Breast epithelium (tissue), 3 donors: ENCODE measurements around the gene CPA3.

Experiments
- CTCF ChIP-seq, 3 donors: fragments of 450-650 bp; IDR thresholded peaks; one replicate each; pipeline ENCODE4 v1.5.1; 2016 to 2017; ENCODE audit warnings: antibody characterized with exemption in 3 of 3, mild to moderate bottlenecking in 3 of 3, moderate library complexity in 3 of 3
- POLR2A ChIP-seq: fragments of 450-650 bp; IDR thresholded peaks from one replicate; pipeline ENCODE4 v1.6.1; 2016; ENCODE audit warnings: antibody characterized with exemption, mild to moderate bottlenecking, moderate library complexity

- no peak for TF ChIP-seq POLR2A
- TF ChIP-seq CTCF (IDR thresholded peaks at IDR 0.05) = no peak
These were observed 19.2 kb upstream of the CPA3 start for GRCh38 chr3:148845756-148846395.
